Measurements from ENCODE around the gene NEURL4. TPM values are rescaled to one million over a fixed set of nuclear protein-coding genes. Genes with fewer than 3 reads are reported as not detected.

Gene NEURL4
- total and polyA plus RNA-seq, 2 donors (not counting 1 experiment from before 2014, with no cell fraction given), result 6.0 to 20.1 TPM

DNA sequence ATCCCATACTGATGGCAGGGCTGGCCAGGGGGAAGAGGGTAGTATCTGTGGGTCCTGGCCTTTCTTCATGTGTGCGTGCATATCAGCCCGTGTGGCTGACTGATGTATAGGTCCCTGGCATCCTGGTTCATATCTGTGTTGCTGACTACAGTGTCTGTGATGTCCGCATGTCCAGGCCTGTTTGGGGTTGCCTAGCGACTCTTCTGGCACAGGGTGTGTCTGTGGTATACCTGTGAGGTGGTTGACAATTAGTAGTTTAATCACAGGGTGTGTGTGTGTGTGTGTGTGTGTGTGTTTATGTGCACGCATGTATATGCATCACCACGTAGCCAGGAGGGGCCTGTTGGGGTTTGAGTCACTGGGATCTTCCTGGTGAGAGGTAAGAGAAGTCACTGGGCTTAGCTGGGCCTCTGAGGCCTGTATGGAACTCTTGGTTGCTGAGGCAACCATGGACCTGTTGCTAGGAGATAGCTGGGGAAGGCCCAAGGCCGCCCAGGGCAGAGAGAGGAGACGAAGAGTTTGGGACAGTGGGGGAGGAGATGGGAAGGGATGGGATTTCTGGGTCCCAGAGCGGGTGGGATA is 25.2 kb upstream of the NEURL4 start:
- Histone ChIP-seq H2AFZ (ENCODE audit: low read length) (no peak overlapping the region), H3K4me1 (ENCODE audit: control insufficient read depth, extremely low read depth, insufficient read depth, low read length) (peaks cover 20% of the 10 kb centered on the region), H3K9me3 (ENCODE audit: control insufficient read depth, insufficient read depth, low read depth, low read length) (no peaks in the 10 kb centered on the region), H3K36me3 (ENCODE audit: control insufficient read depth, insufficient read depth, low read length) (no peaks in the 10 kb centered on the region), H3K79me2 (ENCODE audit: control insufficient read depth, insufficient read depth, low read length) (peaks cover 19% of the 10 kb centered on the region), H4K20me1 (ENCODE audit: control insufficient read depth, extremely low read depth, insufficient read depth, low read length) (no peaks in the 10 kb centered on the region), H3K27ac (ENCODE audit: insufficient read depth, low read length) (no peak overlapping the region), H3K9ac (ENCODE audit: insufficient read depth, low read length) (no peak overlapping the region), H3K4me3 (replicated peaks in 1 of 4; ENCODE audit: control extremely low read depth in 1 of 4, insufficient read depth in 1 of 4, low read depth in 3 of 4, low read length in 4 of 4) (peak overlapping the region in 1 of 4 experiments; percentile 97), H3K27me3 (ENCODE audit: control insufficient read depth, insufficient read depth, low read length) (no peaks in the 10 kb centered on the region), H3K4me2 (ENCODE audit: extremely low read depth, insufficient read depth, low read length) (peak overlapping the region; percentile 32)
- TF ChIP-seq EZH2 (IDR thresholded peaks at IDR 0.05; ENCODE audit: low read length, missing control alignments), result no peak
- TF ChIP-seq, protein P1, sequence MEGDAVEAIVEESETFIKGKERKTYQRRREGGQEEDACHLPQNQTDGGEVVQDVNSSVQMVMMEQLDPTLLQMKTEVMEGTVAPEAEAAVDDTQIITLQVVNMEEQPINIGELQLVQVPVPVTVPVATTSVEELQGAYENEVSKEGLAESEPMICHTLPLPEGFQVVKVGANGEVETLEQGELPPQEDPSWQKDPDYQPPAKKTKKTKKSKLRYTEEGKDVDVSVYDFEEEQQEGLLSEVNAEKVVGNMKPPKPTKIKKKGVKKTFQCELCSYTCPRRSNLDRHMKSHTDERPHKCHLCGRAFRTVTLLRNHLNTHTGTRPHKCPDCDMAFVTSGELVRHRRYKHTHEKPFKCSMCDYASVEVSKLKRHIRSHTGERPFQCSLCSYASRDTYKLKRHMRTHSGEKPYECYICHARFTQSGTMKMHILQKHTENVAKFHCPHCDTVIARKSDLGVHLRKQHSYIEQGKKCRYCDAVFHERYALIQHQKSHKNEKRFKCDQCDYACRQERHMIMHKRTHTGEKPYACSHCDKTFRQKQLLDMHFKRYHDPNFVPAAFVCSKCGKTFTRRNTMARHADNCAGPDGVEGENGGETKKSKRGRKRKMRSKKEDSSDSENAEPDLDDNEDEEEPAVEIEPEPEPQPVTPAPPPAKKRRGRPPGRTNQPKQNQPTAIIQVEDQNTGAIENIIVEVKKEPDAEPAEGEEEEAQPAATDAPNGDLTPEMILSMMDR (conservative IDR thresholded peaks at IDR 0.05 in 1 of 2, IDR thresholded peaks at IDR 0.05 in 1 of 2; ENCODE audit: low read depth in 1 of 2, low read length in 2 of 2), result no peak
- peak; percentile 33 to 70 for DNase-seq (ENCODE audit: low read depth in 2 of 2)

DNA sequence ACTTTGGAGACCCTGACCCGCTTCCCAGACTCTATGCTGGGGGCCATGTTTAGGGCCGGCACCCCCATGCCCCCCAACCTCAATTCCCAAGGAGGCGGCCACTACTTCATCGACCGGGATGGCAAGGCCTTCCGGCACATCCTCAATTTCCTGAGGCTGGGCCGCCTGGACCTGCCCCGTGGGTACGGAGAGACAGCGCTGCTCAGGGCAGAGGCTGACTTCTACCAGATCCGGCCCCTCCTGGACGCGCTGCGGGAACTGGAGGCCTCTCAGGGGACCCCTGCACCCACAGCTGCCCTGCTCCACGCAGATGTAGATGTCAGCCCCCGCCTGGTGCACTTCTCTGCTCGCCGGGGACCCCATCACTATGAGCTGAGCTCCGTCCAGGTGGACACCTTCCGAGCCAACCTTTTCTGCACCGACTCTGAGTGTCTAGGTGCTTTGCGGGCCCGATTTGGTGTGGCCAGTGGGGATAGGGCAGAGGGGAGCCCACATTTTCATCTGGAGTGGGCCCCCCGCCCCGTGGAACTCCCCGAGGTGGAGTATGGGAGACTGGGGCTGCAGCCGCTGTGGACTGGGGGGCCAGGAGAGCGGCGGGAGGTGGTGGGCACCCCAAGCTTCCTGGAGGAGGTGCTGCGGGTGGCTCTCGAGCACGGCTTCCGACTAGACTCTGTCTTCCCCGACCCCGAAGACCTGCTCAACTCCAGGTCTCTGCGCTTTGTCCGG is 23.9 kb upstream of the NEURL4 start:
- Histone ChIP-seq H3K27me3 (ENCODE audit: control insufficient read depth, insufficient read depth, low read length) (no peaks in the 10 kb centered on the region), H3K4me3 (replicated peaks in 1 of 4; ENCODE audit: control extremely low read depth in 1 of 4, insufficient read depth in 1 of 4, low read depth in 3 of 4, low read length in 4 of 4) (peak overlapping the region; percentile 77 to 97 (median 90)), H4K20me1 (ENCODE audit: control insufficient read depth, extremely low read depth, insufficient read depth, low read length) (no peaks in the 10 kb centered on the region), H3K36me3 (ENCODE audit: control insufficient read depth, insufficient read depth, low read length) (no peaks in the 10 kb centered on the region), H3K4me2 (ENCODE audit: extremely low read depth, insufficient read depth, low read length) (peak overlapping the region; percentile 98), H2AFZ (ENCODE audit: low read length) (no peak overlapping the region), H3K79me2 (ENCODE audit: control insufficient read depth, insufficient read depth, low read length) (peaks cover 19% of the 10 kb centered on the region), H3K27ac (ENCODE audit: insufficient read depth, low read length) (no peak overlapping the region), H3K4me1 (ENCODE audit: control insufficient read depth, extremely low read depth, insufficient read depth, low read length) (peaks cover 28% of the 10 kb centered on the region), H3K9me3 (ENCODE audit: control insufficient read depth, insufficient read depth, low read depth, low read length) (no peaks in the 10 kb centered on the region), H3K9ac (ENCODE audit: insufficient read depth, low read length) (no peak overlapping the region)
- DNase-seq (ENCODE audit: low read depth in 2 of 2), result no peak
- no peak for TF ChIP-seq EZH2 (IDR thresholded peaks at IDR 0.05; ENCODE audit: low read length, missing control alignments)
- TF ChIP-seq, protein P1 (conservative IDR thresholded peaks at IDR 0.05 in 1 of 2, IDR thresholded peaks at IDR 0.05 in 1 of 2; ENCODE audit: low read depth in 1 of 2, low read length in 2 of 2), result no peak

DNA sequence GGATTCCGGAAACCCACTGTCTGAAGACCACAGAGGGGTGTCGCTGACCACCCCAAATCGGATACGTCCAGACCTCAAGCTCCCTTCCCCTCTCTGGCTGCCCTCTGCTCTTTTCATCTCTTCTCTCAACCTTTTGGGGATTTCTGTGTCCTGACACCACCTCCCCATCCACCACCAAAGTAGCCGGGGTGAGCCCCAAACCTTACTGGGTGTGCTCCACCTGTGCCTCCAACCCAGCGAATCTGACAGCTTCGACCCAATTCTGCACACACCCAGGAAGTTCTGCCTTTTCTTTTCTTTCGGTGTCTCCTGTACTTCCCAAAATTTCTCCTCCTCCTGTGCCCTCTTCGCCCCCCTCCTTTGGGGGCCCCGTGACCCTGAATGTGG is 23.4 kb upstream of the NEURL4 start:
- no peaks in the 10 kb centered on the region for H3K9me3 ChIP-seq (ENCODE audit: control insufficient read depth, insufficient read depth, low read depth, low read length)
- peak overlapping the region; percentile 44 for H2AFZ ChIP-seq (ENCODE audit: low read length)
- peak overlapping the region; percentile 98 for H3K4me2 ChIP-seq (ENCODE audit: extremely low read depth, insufficient read depth, low read length)
- H3K27me3 ChIP-seq (ENCODE audit: control insufficient read depth, insufficient read depth, low read length), result no peaks in the 10 kb centered on the region
- peaks cover 30% of the 10 kb centered on the region for H3K4me1 ChIP-seq (ENCODE audit: control insufficient read depth, extremely low read depth, insufficient read depth, low read length)
- H4K20me1 ChIP-seq (ENCODE audit: control insufficient read depth, extremely low read depth, insufficient read depth, low read length), result no peaks in the 10 kb centered on the region
- H3K9ac ChIP-seq (ENCODE audit: insufficient read depth, low read length), result peak overlapping the region; percentile 100
- H3K36me3 ChIP-seq (ENCODE audit: control insufficient read depth, insufficient read depth, low read length), result no peaks in the 10 kb centered on the region
- TF ChIP-seq EZH2 (IDR thresholded peaks at IDR 0.05; ENCODE audit: low read length, missing control alignments), result no peak
- TF ChIP-seq, protein P1 (conservative IDR thresholded peaks at IDR 0.05 in 1 of 2, IDR thresholded peaks at IDR 0.05 in 1 of 2; ENCODE audit: low read depth in 1 of 2, low read length in 2 of 2), result peak; percentile 50 to 56
- peak overlapping the region; percentile 77 to 97 (median 90) for H3K4me3 ChIP-seq (replicated peaks in 1 of 4; ENCODE audit: control extremely low read depth in 1 of 4, insufficient read depth in 1 of 4, low read depth in 3 of 4, low read length in 4 of 4)
- peak overlapping the region; percentile 99 for H3K27ac ChIP-seq (ENCODE audit: insufficient read depth, low read length)
- DNase-seq (ENCODE audit: low read depth in 2 of 2), result no peak
- peaks cover 19% of the 10 kb centered on the region for H3K79me2 ChIP-seq (ENCODE audit: control insufficient read depth, insufficient read depth, low read length)
